Breast epithelium (tissue), 4 donors: ENCODE data around the gene SNTG2. TPM values are rescaled to one million over a fixed set of nuclear protein-coding genes. Genes with fewer than 3 reads are reported as not detected.

Source experiments
- DNase-seq, 2 donors: peaks; one replicate each; pipeline ENCODE4 v3.0.0-alpha.2; 2019; ENCODE audit warnings: low spot score in 2 of 2
- H3K27ac ChIP-seq, 2 donors: fragments of 200-600 bp; sonication (generic) in 1 of 2; one replicate each; pipeline ENCODE4 v1.5.1; 2016 to 2019; ENCODE audit warnings: mild to moderate bottlenecking in 1 of 2
- H3K27me3 ChIP-seq, 2 donors: fragments of 200-600 bp; sonication (generic) in 1 of 2; one replicate each; pipeline versions ENCODE4 v1.5.1 to v1.6.0; 2017 to 2019; ENCODE audit warnings: control low read depth in 1 of 2, mild to moderate bottlenecking in 1 of 2
- H3K36me3 ChIP-seq: fragments of 200-600 bp; one replicate; pipeline ENCODE4 v1.5.1; 2019
- H3K4me1 ChIP-seq, 2 donors: fragments of 200-600 bp; sonication (generic); one replicate each; pipeline ENCODE4 v1.5.1; 2016 to 2019; ENCODE audit warnings: control low read depth in 1 of 2
- H3K4me3 ChIP-seq, 3 donors: fragments of 200-600 bp; sonication (generic); 1 replicate in 2 of 3; 2 replicates in 1 of 3; pipeline ENCODE4 v1.5.1; 2016 to 2019; ENCODE audit warnings: mild to moderate bottlenecking in 3 of 3, moderate library complexity in 2 of 3
- H3K9me3 ChIP-seq, 2 donors: fragments of 200-600 bp; sonication (generic) in 1 of 2; one replicate each; pipeline ENCODE4 v1.5.1; 2016 to 2019; ENCODE audit warnings: control low read depth in 1 of 2
- POLR2A ChIP-seq: fragments of 450-650 bp; IDR thresholded peaks from one replicate; pipeline ENCODE4 v1.6.1; 2016; ENCODE audit warnings: antibody characterized with exemption, mild to moderate bottlenecking, moderate library complexity
- POLR2AphosphoS5 ChIP-seq, 3 donors: sonication (generic); formaldehyde crosslinking; IDR thresholded peaks; one replicate each; pipeline ENCODE4 v1.6.1; 2017; ENCODE audit warnings: antibody characterized with exemption in 3 of 3
- intact Hi-C: fragments of 100-400 bp; cut with DNase I; formaldehyde crosslinking; loops from one replicate; pipeline ENCODE4 v1.15.1; 2023; ENCODE audit warnings: low total_unique reads
- total RNA-seq, 3 donors: library from RNA; depleted of rRNA; stranded (reverse); fragments of >200 nt; gene quantifications; one replicate each; pipeline ENCODE4 v1.1.0, GENCODE V29; 2016
- TF ChIP-seq, protein P1 (sequence below), 3 donors: fragments of 450-650 bp; IDR thresholded peaks; one replicate each; pipeline ENCODE4 v1.5.1; 2016 to 2017; ENCODE audit warnings: antibody characterized with exemption in 3 of 3, mild to moderate bottlenecking in 3 of 3, moderate library complexity in 3 of 3

SNTG2 gene
- total RNA-seq: 1 to 10 TPM; 4.6 to 7.4 (median 6.0) TPM

GRCh38 chr2:950080-950966 is at the start of gene SNTG2:
Gene SNTG2 (plus strand): TSS chr2:950849. CDS start chr2:950997, 148 bp downstream.
- Histone ChIP-seq H3K4me3 (peak within 1 kb of the TSS; percentile 46 to 70 (median 54)), H3K9me3 (no peaks in the 10 kb centered on the region), H3K27me3 (peaks cover 3 to 67% of the 10 kb centered on the region in 2 donors), H3K27ac (peak within 1 kb of the TSS in 1 of 2 donors; percentile 13), H3K4me1 (no peaks in the 10 kb centered on the region), H3K36me3 (no peaks in the 10 kb centered on the region)
- TF ChIP-seq POLR2A: no peak
- TF ChIP-seq, protein P1, sequence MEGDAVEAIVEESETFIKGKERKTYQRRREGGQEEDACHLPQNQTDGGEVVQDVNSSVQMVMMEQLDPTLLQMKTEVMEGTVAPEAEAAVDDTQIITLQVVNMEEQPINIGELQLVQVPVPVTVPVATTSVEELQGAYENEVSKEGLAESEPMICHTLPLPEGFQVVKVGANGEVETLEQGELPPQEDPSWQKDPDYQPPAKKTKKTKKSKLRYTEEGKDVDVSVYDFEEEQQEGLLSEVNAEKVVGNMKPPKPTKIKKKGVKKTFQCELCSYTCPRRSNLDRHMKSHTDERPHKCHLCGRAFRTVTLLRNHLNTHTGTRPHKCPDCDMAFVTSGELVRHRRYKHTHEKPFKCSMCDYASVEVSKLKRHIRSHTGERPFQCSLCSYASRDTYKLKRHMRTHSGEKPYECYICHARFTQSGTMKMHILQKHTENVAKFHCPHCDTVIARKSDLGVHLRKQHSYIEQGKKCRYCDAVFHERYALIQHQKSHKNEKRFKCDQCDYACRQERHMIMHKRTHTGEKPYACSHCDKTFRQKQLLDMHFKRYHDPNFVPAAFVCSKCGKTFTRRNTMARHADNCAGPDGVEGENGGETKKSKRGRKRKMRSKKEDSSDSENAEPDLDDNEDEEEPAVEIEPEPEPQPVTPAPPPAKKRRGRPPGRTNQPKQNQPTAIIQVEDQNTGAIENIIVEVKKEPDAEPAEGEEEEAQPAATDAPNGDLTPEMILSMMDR (IDR thresholded peaks at IDR 0.05): no peak
- TF ChIP-seq POLR2AphosphoS5 (IDR thresholded peaks at IDR 0.05): no peak
- intact Hi-C loops: no loop called here
- no peak for DNase-seq

GRCh38 chr2:902584-902983 is 48.1 kb upstream of the SNTG2 start:
- DNase-seq: no peak
- H3K27ac ChIP-seq: no peak overlapping the region
- H3K4me3 ChIP-seq: no peak overlapping the region
- H3K4me1 ChIP-seq: no peaks in the 10 kb centered on the region
- no peaks in the 10 kb centered on the region for H3K36me3 ChIP-seq
- intact Hi-C loops: no loop called here
- TF ChIP-seq, protein P1 (IDR thresholded peaks at IDR 0.05): no peak
- TF ChIP-seq POLR2AphosphoS5 (IDR thresholded peaks at IDR 0.05) (no peak), POLR2A (no peak)
- H3K9me3 ChIP-seq: peaks cover 0 to 6% of the 10 kb centered on the region in 2 donors
- H3K27me3 ChIP-seq: no peaks in the 10 kb centered on the region

GRCh38 chr2:903223-903900 is 47.3 kb upstream of the SNTG2 start:
- peaks cover 0 to 5% of the 10 kb centered on the region in 2 donors for H3K9me3 ChIP-seq
- no peak overlapping the region for H3K4me3 ChIP-seq
- intact Hi-C loops: no loop called here
- H3K27me3 ChIP-seq: no peaks in the 10 kb centered on the region
- TF ChIP-seq, protein P1 (IDR thresholded peaks at IDR 0.05): no peak
- no peak for TF ChIP-seq POLR2A
- no peak for TF ChIP-seq POLR2AphosphoS5 (IDR thresholded peaks at IDR 0.05)
- no peak for DNase-seq
- no peaks in the 10 kb centered on the region for H3K4me1 ChIP-seq
- no peak overlapping the region for H3K27ac ChIP-seq
- no peaks in the 10 kb centered on the region for H3K36me3 ChIP-seq

DNA sequence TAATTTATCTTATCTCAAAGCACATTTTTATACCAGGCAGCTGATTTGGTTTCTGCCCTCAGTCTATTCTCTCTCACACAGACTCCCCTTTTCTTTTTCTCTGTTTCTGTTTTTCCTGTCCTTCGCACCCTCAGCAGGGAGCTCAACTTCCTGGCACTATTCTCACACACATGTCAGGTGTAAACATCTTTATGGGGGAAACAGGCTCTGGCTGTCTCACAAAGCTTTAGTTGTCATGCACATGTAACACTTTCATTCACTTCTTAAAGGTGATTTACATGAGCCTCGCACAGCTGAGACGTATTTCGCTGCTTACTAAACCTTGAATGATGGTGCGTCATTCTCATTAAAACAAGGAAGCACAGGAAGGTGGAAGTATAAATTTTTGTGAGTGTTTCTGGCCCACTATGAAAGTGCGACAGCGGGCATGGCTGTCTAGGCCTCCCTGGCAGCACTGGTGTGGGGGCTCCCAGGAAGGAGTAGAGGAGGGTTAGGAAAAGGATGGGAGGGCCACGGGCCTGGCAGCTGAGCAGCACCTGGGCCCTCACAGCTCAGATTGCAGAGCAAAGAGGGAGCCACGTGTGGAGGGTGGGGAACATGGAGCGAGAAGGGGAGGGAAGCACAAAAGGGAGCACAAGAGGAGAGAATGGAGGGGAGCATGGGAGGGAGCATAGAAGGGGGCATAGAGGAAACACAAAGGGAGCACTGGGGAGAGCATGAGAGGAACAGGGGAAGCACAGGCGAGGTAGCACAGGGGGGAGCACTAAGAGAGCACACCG is 46.2 kb upstream of the SNTG2 start:
- DNase-seq: no peak
- intact Hi-C loops: no loop called here
- H3K9me3 ChIP-seq: peaks cover 0 to 5% of the 10 kb centered on the region in 2 donors
- no peaks in the 10 kb centered on the region for H3K36me3 ChIP-seq
- H3K4me3 ChIP-seq: no peak overlapping the region
- no peak overlapping the region for H3K27ac ChIP-seq
- no peaks in the 10 kb centered on the region for H3K27me3 ChIP-seq
- H3K4me1 ChIP-seq: no peaks in the 10 kb centered on the region
- TF ChIP-seq, protein P1 (IDR thresholded peaks at IDR 0.05): no peak
- TF ChIP-seq POLR2AphosphoS5 (IDR thresholded peaks at IDR 0.05) (no peak), POLR2A (no peak)
